AG20443 (cell line): Measurements from ENCODE around the gene MRPL2.
"Not testable (repeated sequence)": the region's sequence is repeated elsewhere in the genome, so short reads cannot be mapped to it uniquely, and the experiment has no call there.

Experiments used
- DNase-seq: peaks from one replicate; pipeline ENCODE4 v3.0.0; 2012; ENCODE audit warnings: low spot score, mixed read lengths

The MRPL2 gene

GRCh38 chr6:43082806-43083655 is 23.8 kb upstream of the MRPL2 start:
- DNase-seq, result no peak

GRCh38 chr6:43081922-43082321 is 22.7 kb upstream of the MRPL2 start:
- not testable (repeated sequence) for DNase-seq

- no peak for DNase-seq
These were observed 21.8 kb upstream of the MRPL2 start for GRCh38 chr6:43081043-43081442.

- DNase-seq, result peak; percentile 35
These were observed 19.5 kb upstream of the MRPL2 start for GRCh38 chr6:43078691-43079090.

- DNase-seq, result peak; percentile 60
These were observed 18.8 kb upstream of the MRPL2 start for GRCh38 chr6:43077981-43078511.

- DNase-seq, result no peak
These were observed 18.1 kb upstream of the MRPL2 start for GRCh38 chr6:43077333-43077809.

- peak; percentile 39 for DNase-seq
These were observed 17.5 kb upstream of the MRPL2 start for GRCh38 chr6:43076464-43077332.

GRCh38 chr6:43075670-43076463 is 16.6 kb upstream of the MRPL2 start, which contains the start of gene PTK7:
PTK7 (plus strand) TSS chr6:43076314; CDS start chr6:43076489, 175 bp downstream.
- peak; percentile 73 for DNase-seq

- DNase-seq, result peak; percentile 68
These were observed 15.8 kb upstream of the MRPL2 start for GRCh38 chr6:43074847-43075669.

GRCh38 chr6:43070028-43070632 is 10.9 kb upstream of the MRPL2 start:
- peak; percentile 80 for DNase-seq

GRCh38 chr6:43062818-43063217 is 3.6 kb upstream of the MRPL2 start:
- no peak for DNase-seq

- DNase-seq, result no peak
These were observed 2.6 kb upstream of the MRPL2 start for GRCh38 chr6:43061861-43062260.

- no peak for DNase-seq
These were observed 1.8 kb upstream of the MRPL2 start for GRCh38 chr6:43060755-43061633.

GRCh38 chr6:43060034-43060754 is 960 bp upstream of the MRPL2 start:
- DNase-seq, result no peak

GRCh38 chr6:43058531-43058930 is 703 bp downstream of the MRPL2 start:
- no peak for DNase-seq

GRCh38 chr6:43055966-43056365 is 3.3 kb downstream of the MRPL2 start:
- DNase-seq, result no peak

GRCh38 chr6:43054206-43054943 is 4.9 kb downstream of the MRPL2 start:
- DNase-seq, result no peak
